Fibroblast of gingiva (primary cell): ENCODE measurements around the gene G6PC1.

ENCODE experiments used
- DNase-seq: peaks from one replicate; pipeline ENCODE4 v3.0.0-alpha.2; 2011; ENCODE audit warnings: low read depth

G6PC1 gene

GRCh38 chr17:42937712-42938596 lies 37.4 kb downstream of the G6PC1 start:
- peak; percentile 53 for DNase-seq

- DNase-seq: peak; percentile 68
Observed at GRCh38 chr17:42944211-42944610, 43.6 kb downstream of the G6PC1 start.

GRCh38 chr17:42946812-42947211 lies 46.2 kb downstream of the G6PC1 start:
- DNase-seq: no peak

- no peak for DNase-seq
Observed at GRCh38 chr17:42950044-42950783, 49.6 kb downstream of the G6PC1 start.
